PC-3 (cell line): Measurements from ENCODE around the gene E2F8.

Source experiments
- EZH2phosphoT487 ChIP-seq: fragments of 300-600 bp; sonication (generic); IDR thresholded peaks from 2 replicates; pipeline ENCODE4 v1.6.1; 2018; ENCODE audit warnings: mild to moderate bottlenecking, antibody characterized with exemption, low read length, borderline replicate concordance
- TF ChIP-seq, protein P1 (sequence below): fragments of 300-600 bp; sonication (generic); conservative IDR thresholded peaks from 2 replicates; pipeline ENCODE4 v1.5.1; 2017; ENCODE audit warnings: antibody characterized with exemption, low read depth, mild to moderate bottlenecking, low read length

DNA sequence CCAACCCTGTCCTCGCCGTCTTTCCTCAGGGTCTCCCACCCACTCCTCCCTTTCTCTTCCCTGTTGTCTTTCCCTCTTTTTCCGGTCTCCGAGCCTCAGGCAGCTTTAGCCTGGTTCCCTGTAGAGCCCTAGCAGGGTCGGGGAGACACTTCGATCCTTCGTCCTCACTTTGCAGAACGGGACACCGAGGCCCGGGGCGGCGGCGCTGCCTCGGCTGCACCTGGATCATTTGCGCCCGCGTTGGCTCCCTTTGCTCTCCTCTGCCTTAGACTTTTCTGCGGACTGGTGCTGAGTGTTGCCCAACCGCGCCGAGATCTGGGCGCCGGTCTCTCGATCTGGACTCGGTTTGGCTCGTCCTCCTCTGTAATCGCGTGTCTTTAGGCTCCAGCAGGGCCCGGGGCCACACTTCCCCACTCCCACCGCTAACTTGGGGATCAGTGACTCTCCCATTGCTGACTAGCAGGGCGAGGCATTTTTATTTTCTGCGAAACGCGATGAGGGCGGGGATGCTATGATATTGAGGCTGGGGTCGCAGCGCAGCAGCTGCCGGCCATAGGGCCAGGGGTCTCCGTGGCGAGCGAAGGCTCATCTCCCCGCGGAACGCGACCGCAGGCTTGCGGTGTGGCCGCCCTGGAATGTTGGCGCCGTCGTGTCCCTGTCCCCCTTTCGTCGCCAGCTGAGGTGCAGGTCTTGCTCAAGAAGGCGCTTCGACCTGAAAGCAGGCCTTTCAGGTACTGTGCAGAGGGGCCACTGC is 1.6 kb upstream of the E2F8 start:
- TF ChIP-seq, protein P1, sequence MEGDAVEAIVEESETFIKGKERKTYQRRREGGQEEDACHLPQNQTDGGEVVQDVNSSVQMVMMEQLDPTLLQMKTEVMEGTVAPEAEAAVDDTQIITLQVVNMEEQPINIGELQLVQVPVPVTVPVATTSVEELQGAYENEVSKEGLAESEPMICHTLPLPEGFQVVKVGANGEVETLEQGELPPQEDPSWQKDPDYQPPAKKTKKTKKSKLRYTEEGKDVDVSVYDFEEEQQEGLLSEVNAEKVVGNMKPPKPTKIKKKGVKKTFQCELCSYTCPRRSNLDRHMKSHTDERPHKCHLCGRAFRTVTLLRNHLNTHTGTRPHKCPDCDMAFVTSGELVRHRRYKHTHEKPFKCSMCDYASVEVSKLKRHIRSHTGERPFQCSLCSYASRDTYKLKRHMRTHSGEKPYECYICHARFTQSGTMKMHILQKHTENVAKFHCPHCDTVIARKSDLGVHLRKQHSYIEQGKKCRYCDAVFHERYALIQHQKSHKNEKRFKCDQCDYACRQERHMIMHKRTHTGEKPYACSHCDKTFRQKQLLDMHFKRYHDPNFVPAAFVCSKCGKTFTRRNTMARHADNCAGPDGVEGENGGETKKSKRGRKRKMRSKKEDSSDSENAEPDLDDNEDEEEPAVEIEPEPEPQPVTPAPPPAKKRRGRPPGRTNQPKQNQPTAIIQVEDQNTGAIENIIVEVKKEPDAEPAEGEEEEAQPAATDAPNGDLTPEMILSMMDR: no peak
- TF ChIP-seq EZH2phosphoT487: no peak
